ENCODE results near the gene CDKL1. TPM values are rescaled to one million over a fixed set of nuclear protein-coding genes. Genes with fewer than 3 reads are reported as not detected.

Gene CDKL1
- total and polyA plus RNA-seq, 2 donors (not counting 1 experiment from before 2014, with no cell fraction given) = 18.5 to 22.8 TPM

DNA sequence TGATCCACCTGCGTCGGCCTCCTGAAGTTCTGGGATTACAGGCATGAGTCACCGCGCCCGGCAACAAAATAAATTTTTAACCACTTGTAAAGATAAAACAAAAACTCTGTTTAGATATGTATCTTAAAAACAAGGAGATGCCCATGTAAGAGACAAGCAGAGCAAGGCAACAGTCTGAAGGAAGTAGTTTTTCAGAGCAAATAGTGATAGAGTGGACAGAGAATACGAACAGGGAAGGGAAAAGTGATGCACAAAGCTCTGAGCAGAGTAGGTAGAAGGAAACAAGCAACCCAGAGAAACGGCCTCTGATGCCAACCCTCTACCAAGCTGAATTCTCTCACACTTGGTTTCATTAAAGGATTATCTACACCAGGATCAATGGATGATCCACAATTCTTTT, 24.8 kb upstream of the CDKL1 start:
- TF ChIP-seq, protein P1, sequence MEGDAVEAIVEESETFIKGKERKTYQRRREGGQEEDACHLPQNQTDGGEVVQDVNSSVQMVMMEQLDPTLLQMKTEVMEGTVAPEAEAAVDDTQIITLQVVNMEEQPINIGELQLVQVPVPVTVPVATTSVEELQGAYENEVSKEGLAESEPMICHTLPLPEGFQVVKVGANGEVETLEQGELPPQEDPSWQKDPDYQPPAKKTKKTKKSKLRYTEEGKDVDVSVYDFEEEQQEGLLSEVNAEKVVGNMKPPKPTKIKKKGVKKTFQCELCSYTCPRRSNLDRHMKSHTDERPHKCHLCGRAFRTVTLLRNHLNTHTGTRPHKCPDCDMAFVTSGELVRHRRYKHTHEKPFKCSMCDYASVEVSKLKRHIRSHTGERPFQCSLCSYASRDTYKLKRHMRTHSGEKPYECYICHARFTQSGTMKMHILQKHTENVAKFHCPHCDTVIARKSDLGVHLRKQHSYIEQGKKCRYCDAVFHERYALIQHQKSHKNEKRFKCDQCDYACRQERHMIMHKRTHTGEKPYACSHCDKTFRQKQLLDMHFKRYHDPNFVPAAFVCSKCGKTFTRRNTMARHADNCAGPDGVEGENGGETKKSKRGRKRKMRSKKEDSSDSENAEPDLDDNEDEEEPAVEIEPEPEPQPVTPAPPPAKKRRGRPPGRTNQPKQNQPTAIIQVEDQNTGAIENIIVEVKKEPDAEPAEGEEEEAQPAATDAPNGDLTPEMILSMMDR (conservative IDR thresholded peaks at IDR 0.05 in 1 of 2, IDR thresholded peaks at IDR 0.05 in 1 of 2; ENCODE audit: low read depth in 1 of 2, low read length in 2 of 2) = no peak
- TF ChIP-seq EZH2 (IDR thresholded peaks at IDR 0.05; ENCODE audit: low read length, missing control alignments) = no peak
- Histone ChIP-seq H4K20me1 (ENCODE audit: control insufficient read depth, extremely low read depth, insufficient read depth, low read length) (no peaks in the 10 kb centered on the region), H3K9me3 (ENCODE audit: control insufficient read depth, insufficient read depth, low read depth, low read length) (no peaks in the 10 kb centered on the region), H3K79me2 (ENCODE audit: control insufficient read depth, insufficient read depth, low read length) (no peaks in the 10 kb centered on the region), H3K9ac (ENCODE audit: insufficient read depth, low read length) (no peak overlapping the region), H3K27ac (ENCODE audit: insufficient read depth, low read length) (no peak overlapping the region), H3K36me3 (ENCODE audit: control insufficient read depth, insufficient read depth, low read length) (peaks cover 8% of the 10 kb centered on the region), H3K4me3 (replicated peaks in 1 of 4; ENCODE audit: control extremely low read depth in 1 of 4, insufficient read depth in 1 of 4, low read depth in 3 of 4, low read length in 4 of 4) (no peak overlapping the region), H3K4me1 (ENCODE audit: control insufficient read depth, extremely low read depth, insufficient read depth, low read length) (no peaks in the 10 kb centered on the region), H3K27me3 (ENCODE audit: control insufficient read depth, insufficient read depth, low read length) (no peaks in the 10 kb centered on the region), H2AFZ (ENCODE audit: low read length) (no peak overlapping the region), H3K4me2 (ENCODE audit: extremely low read depth, insufficient read depth, low read length) (no peak overlapping the region)
- DNase-seq (ENCODE audit: low read depth in 2 of 2) = no peak

DNA sequence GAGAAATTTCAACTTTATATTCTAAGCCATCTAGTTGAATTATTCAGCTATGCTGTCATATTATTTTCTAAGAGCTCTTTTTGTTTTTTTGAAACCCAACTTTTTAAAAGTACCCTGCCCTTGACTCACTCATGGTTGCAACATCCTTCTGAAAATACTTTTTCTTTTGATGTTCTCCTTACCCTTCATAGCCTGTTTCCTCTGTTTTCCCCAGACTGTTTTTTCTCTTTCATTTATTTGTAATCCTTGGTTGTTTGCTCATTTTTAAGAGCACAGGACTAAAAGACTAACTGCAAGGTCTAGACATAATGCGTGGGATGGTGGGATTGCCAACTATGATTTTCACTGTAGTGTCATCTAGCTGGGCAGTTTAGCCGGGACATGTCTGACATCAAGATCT, 21.2 kb upstream of the CDKL1 start:
- Histone ChIP-seq H3K4me1 (ENCODE audit: control insufficient read depth, extremely low read depth, insufficient read depth, low read length) (no peaks in the 10 kb centered on the region), H4K20me1 (ENCODE audit: control insufficient read depth, extremely low read depth, insufficient read depth, low read length) (no peaks in the 10 kb centered on the region), H3K4me3 (replicated peaks in 1 of 4; ENCODE audit: control extremely low read depth in 1 of 4, insufficient read depth in 1 of 4, low read depth in 3 of 4, low read length in 4 of 4) (no peak overlapping the region), H2AFZ (ENCODE audit: low read length) (no peak overlapping the region), H3K4me2 (ENCODE audit: extremely low read depth, insufficient read depth, low read length) (no peak overlapping the region), H3K9ac (ENCODE audit: insufficient read depth, low read length) (no peak overlapping the region), H3K9me3 (ENCODE audit: control insufficient read depth, insufficient read depth, low read depth, low read length) (no peaks in the 10 kb centered on the region), H3K79me2 (ENCODE audit: control insufficient read depth, insufficient read depth, low read length) (no peaks in the 10 kb centered on the region), H3K27ac (ENCODE audit: insufficient read depth, low read length) (no peak overlapping the region), H3K27me3 (ENCODE audit: control insufficient read depth, insufficient read depth, low read length) (no peaks in the 10 kb centered on the region), H3K36me3 (ENCODE audit: control insufficient read depth, insufficient read depth, low read length) (peaks cover 2% of the 10 kb centered on the region)
- TF ChIP-seq, protein P1 (conservative IDR thresholded peaks at IDR 0.05 in 1 of 2, IDR thresholded peaks at IDR 0.05 in 1 of 2; ENCODE audit: low read depth in 1 of 2, low read length in 2 of 2) = no peak
- TF ChIP-seq EZH2 (IDR thresholded peaks at IDR 0.05; ENCODE audit: low read length, missing control alignments) = no peak
- peak in 1 of 2 donors; percentile 45 for DNase-seq (ENCODE audit: low read depth in 2 of 2)

DNA sequence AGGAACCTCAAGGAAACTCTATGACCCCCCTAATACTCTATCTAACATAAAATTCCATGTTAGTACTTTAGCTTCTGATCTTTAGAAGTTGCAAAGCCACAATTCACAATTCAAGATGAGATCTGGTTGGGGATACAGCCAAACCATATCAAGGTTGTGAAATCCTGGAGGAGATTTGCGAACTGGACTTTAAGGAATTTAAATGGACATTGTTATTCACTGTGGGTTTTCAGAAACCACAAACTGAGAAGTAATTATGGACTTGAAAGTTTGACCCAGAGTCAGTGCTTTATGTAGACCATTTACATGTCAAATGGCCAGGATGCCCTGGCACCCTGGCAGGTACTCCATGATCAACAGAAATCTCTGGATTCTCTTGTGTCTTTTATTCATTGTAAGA, 14.2 kb upstream of the CDKL1 start:
- Histone ChIP-seq H3K9me3 (ENCODE audit: control insufficient read depth, insufficient read depth, low read depth, low read length) (no peaks in the 10 kb centered on the region), H3K27me3 (ENCODE audit: control insufficient read depth, insufficient read depth, low read length) (no peaks in the 10 kb centered on the region), H3K4me1 (ENCODE audit: control insufficient read depth, extremely low read depth, insufficient read depth, low read length) (no peaks in the 10 kb centered on the region), H3K9ac (ENCODE audit: insufficient read depth, low read length) (no peak overlapping the region), H2AFZ (ENCODE audit: low read length) (no peak overlapping the region), H3K36me3 (ENCODE audit: control insufficient read depth, insufficient read depth, low read length) (no peaks in the 10 kb centered on the region), H4K20me1 (ENCODE audit: control insufficient read depth, extremely low read depth, insufficient read depth, low read length) (no peaks in the 10 kb centered on the region), H3K4me3 (replicated peaks in 1 of 4; ENCODE audit: control extremely low read depth in 1 of 4, insufficient read depth in 1 of 4, low read depth in 3 of 4, low read length in 4 of 4) (no peak overlapping the region), H3K79me2 (ENCODE audit: control insufficient read depth, insufficient read depth, low read length) (no peaks in the 10 kb centered on the region), H3K27ac (ENCODE audit: insufficient read depth, low read length) (no peak overlapping the region), H3K4me2 (ENCODE audit: extremely low read depth, insufficient read depth, low read length) (no peak overlapping the region)
- DNase-seq (ENCODE audit: low read depth in 2 of 2) = peak; percentile 69 to 90
- TF ChIP-seq, protein P1 (conservative IDR thresholded peaks at IDR 0.05 in 1 of 2, IDR thresholded peaks at IDR 0.05 in 1 of 2; ENCODE audit: low read depth in 1 of 2, low read length in 2 of 2) = no peak
- no peak for TF ChIP-seq EZH2 (IDR thresholded peaks at IDR 0.05; ENCODE audit: low read length, missing control alignments)
